SK-N-SH (cell line): ENCODE measurements around the gene FAM3C. TPM values are rescaled to one million over a fixed set of nuclear protein-coding genes. Genes with fewer than 3 reads are reported as not detected.

Experiments used
- CTCF ChIA-PET: fragments of 300-600, 350-600 bp; formaldehyde crosslinking; extraction: SDS; loops from one replicate; lab custom pipeline; 2021; lab: Yijun Ruan, JAX
- POLR2A ChIA-PET: fragments of 350-600 bp; sonication (Branson Sonifier 250); formaldehyde crosslinking; extraction: SDS; loops from one replicate; lab custom pipeline; 2020; ENCODE audit warnings: antibody characterized with exemption, inconsistent platforms; lab: Yijun Ruan, JAX
- DNase-seq: peaks from one replicate; pipeline ENCODE4 v3.0.0; 2012
- H2AFZ ChIP-seq: fragments of 200-600 bp; sonication (generic); 2 replicates; pipeline ENCODE4 v1.8.1; 2016; ENCODE audit warnings: antibody characterized with exemption, mild to moderate bottlenecking, low read depth
- H3F3A ChIP-seq: fragments of 200-600 bp; sonication (generic); replicated peaks from 2 replicates; pipeline ENCODE3; 2016; ENCODE audit warnings: antibody characterized with exemption, mild to moderate bottlenecking; ENCODE audit not compliant: insufficient read depth
- H3K27ac ChIP-seq, 2 experiments: fragments of 200-500 bp in 1 of 2; fragments of 200-600 bp in 1 of 2; sonication (Bioruptor generic) in 1 of 2; sonication (generic), shearing (Covaris generic) in 1 of 2; 2 replicates each; pipeline versions ENCODE4 v1.5.1 to v1.6.1; 2014 to 2016; ENCODE audit warnings: low read depth in 2 of 2, inconsistent platforms in 1 of 2, low read length in 1 of 2, mild to moderate bottlenecking in 1 of 2, mixed read lengths in 1 of 2
- H3K27me3 ChIP-seq: fragments of 200-600 bp; sonication (generic), shearing (Covaris generic); 2 replicates; pipeline ENCODE4 v1.6.1; 2016; ENCODE audit warnings: mixed run types; ENCODE audit not compliant: insufficient read depth
- H3K36me3 ChIP-seq, 2 experiments: fragments of 200-500 bp in 1 of 2; fragments of 200-600 bp in 1 of 2; sonication (Bioruptor generic) in 1 of 2; sonication (generic) in 1 of 2; replicated peaks in 1 of 2; 2 replicates each; pipeline versions ENCODE3 to v1.5.1; 2014 to 2016; ENCODE audit warnings: low read length in 1 of 2, mild to moderate bottlenecking in 1 of 2; ENCODE audit not compliant: insufficient read depth in 2 of 2, control insufficient read depth in 1 of 2
- H3K4me1 ChIP-seq, 2 experiments: fragments of 200-500 bp in 1 of 2; fragments of 200-600 bp in 1 of 2; sonication (Bioruptor generic) in 1 of 2; sonication (generic), shearing (Covaris generic) in 1 of 2; 2 replicates each; pipeline versions ENCODE4 v1.5.1 to v1.6.1; 2014 to 2016; ENCODE audit warnings: low read depth in 1 of 2, low read length in 1 of 2, mixed run types in 1 of 2; ENCODE audit not compliant: insufficient read depth in 2 of 2, control insufficient read depth in 1 of 2
- H3K4me2 ChIP-seq: fragments of 200-600 bp; sonication (generic), shearing (Covaris generic); 2 replicates; pipeline ENCODE4 v1.6.1; 2017; ENCODE audit warnings: mixed run types
- H3K4me3 ChIP-seq, 2 experiments: fragments of 200-500 bp in 1 of 2; fragments of 200-600 bp in 1 of 2; sonication (Bioruptor generic) in 1 of 2; sonication (generic), shearing (Covaris generic) in 1 of 2; 2 replicates each; pipeline versions ENCODE4 v1.5.1 to v1.8.1; 2014 to 2016; ENCODE audit warnings: low read depth in 2 of 2, inconsistent platforms in 1 of 2, low read length in 1 of 2, mild to moderate bottlenecking in 1 of 2, mixed read lengths in 1 of 2, moderate library complexity in 1 of 2
- H3K79me2 ChIP-seq: fragments of 200-600 bp; sonication (generic); 2 replicates; pipeline ENCODE4 v1.8.1; 2017; ENCODE audit warnings: mild to moderate bottlenecking; ENCODE audit not compliant: insufficient read depth
- H3K9ac ChIP-seq: fragments of 200-600 bp; sonication (generic); 2 replicates; pipeline ENCODE4 v1.6.1; 2017; ENCODE audit warnings: mixed run types
- H3K9me2 ChIP-seq: fragments of 200-600 bp; sonication (generic); 2 replicates; pipeline ENCODE4 v1.6.1; 2017; ENCODE audit warnings: mixed run types
- H3K9me3 ChIP-seq: fragments of 200-600 bp; sonication (generic); 2 replicates; pipeline ENCODE4 v1.6.1; 2017; ENCODE audit warnings: mixed run types, mild to moderate bottlenecking, moderate library complexity
- H4K20me1 ChIP-seq: fragments of 200-600 bp; sonication (generic); 2 replicates; pipeline ENCODE4 v1.6.1; 2017; ENCODE audit warnings: mild to moderate bottlenecking, mixed run types; ENCODE audit not compliant: insufficient read depth
- EZH2phosphoT487 ChIP-seq: fragments of 200-600 bp; sonication (generic); IDR thresholded peaks from 2 replicates; pipeline ENCODE4 v1.6.1; 2017; ENCODE audit warnings: low read depth, mixed run types, mild to moderate bottlenecking, antibody characterized with exemption, moderate library complexity, borderline replicate concordance
- FOXJ3 ChIP-seq: sonication (generic); formaldehyde crosslinking; IDR thresholded peaks from 2 replicates; pipeline ENCODE4 v1.5.1; 2020; ENCODE audit warnings: mild to moderate bottlenecking, missing genetic modification reagents
- JUND ChIP-seq: IDR thresholded peaks from 2 replicates; pipeline ENCODE4 v1.4.0; 2012
- MXI1 ChIP-seq: IDR thresholded peaks from 2 replicates; pipeline ENCODE4 v1.6.1; 2012; ENCODE audit warnings: mild to moderate bottlenecking, low read depth, low read length, improper control_type of control experiment
- NRF1 ChIP-seq: IDR thresholded peaks from 2 replicates; pipeline ENCODE4 v1.6.1; 2012; ENCODE audit warnings: low read depth, mild to moderate bottlenecking, low read length
- RAD21 ChIP-seq: IDR thresholded peaks from 2 replicates; pipeline ENCODE4 v1.6.1; 2012; ENCODE audit warnings: mild to moderate bottlenecking, low read length
- RCOR1 ChIP-seq: fragments of 150-350 bp; IDR thresholded peaks from 2 replicates; pipeline ENCODE4 v1.6.1; 2017; ENCODE audit warnings: antibody characterized with exemption, low read length
- RFX5 ChIP-seq: IDR thresholded peaks from 2 replicates; pipeline ENCODE4 v1.6.1; 2012; ENCODE audit warnings: mild to moderate bottlenecking, improper control_type of control experiment, low read length
- WGBS: methylation state at CpG from one replicate; pipeline ENCODE4 v1.1.6; 2017; ENCODE audit warnings: low lambda C conversion rate; 5-methylcytosine and 5-hydroxymethylcytosine counted together
- polyA plus RNA-seq, 3 experiments: library from polyadenylated mRNA; depleted of rRNA; stranded (reverse); fragments of >200 nt; gene quantifications; 2 replicates each; pipeline ENCODE4 v1.2.3, GENCODE V29; 2012
- TF ChIP-seq, protein P1 (sequence below): IDR thresholded peaks from 2 replicates; pipeline ENCODE4; 2012

Gene FAM3C
- polyA plus RNA-seq, 1 of the 3 experiments (the other 2 are of a cell fraction) = 80.0 TPM

DNA sequence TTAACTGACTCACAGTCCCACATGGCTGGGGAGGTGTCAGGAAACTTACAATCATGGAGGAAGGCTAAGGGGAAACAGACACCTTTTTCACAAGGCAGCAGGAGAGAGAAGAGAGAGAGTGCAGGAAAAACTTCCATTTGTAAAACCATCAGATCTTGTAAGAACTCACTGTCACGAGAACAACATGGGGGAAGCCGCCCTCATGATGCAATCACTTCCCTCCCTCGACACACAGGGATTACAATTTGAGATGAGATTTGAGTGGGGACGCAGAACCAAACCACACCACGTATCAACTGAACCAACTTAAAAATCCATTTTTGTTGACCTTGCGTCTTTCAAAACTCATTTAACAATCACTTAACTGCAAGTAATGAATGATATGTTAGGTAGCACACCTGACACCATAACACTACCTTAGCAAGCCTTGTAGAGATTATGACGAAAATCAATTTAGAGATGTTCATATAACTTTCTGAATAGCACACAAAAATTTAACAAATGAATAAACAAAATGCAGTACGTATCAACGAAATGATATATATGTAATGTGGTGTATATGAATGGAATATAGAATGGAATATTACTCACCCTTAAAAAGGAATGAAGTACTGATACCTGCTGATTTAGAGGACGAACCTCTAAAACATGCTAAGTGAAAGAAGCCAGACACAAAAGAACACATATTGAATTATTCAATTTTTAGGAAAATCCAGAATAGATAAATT, 3.7 kb downstream of the FAM3C start:
- Histone ChIP-seq H2AFZ (no peak overlapping the region), H3K36me3 (peaks cover 15 to 24% of the 10 kb centered on the region in 2 experiments), H3K4me3 (no peak overlapping the region), H3F3A (peaks cover 5% of the 10 kb centered on the region), H3K79me2 (peaks cover 84% of the 10 kb centered on the region), H3K27ac (no peak overlapping the region), H3K4me2 (no peak overlapping the region), H3K9me2 (no peaks in the 10 kb centered on the region), H3K9me3 (no peaks in the 10 kb centered on the region), H4K20me1 (peaks cover 58% of the 10 kb centered on the region), H3K9ac (no peak overlapping the region), H3K27me3 (no peaks in the 10 kb centered on the region), H3K4me1 (peaks cover 8 to 11% of the 10 kb centered on the region in 2 experiments; a peak in 3 of 4 replicates)
- no peak for DNase-seq
- POLR2A ChIA-PET = no interaction called here
- CTCF ChIA-PET = interaction anchor here (1.2 to 1.8 kb wide), 3 partner anchors 20 to 26 kb away, joined by 3 to 9 read pairs (median 6); no protein-coding TSS in a partner anchor
- no peak for TF ChIP-seq NRF1
- WGBS = 96% methylated on average over 10 of the region's 10 CpGs

DNA sequence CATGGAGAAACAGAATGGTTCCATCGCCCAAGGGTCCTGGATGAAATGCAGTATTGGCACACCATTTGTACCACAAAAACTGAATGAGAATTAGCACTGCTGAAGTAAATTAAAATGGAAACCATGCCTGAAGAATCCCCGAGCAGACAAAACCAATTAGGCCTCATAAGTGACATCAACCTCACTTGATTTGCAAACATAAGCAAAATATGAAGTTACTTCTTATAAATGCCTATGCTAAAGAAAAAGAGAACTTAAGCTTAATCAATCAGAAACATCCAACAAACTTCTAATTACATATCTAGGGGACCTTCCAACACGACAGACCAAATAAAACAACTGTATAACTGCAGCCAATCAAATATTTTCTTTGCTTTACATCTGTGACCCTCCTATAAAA, 4.4 kb downstream of the FAM3C start:
- ChIA-PET POLR2A (no interaction called here), CTCF (interaction anchor here (0.7 to 1.8 kb wide), 3 partner anchors 19 to 25 kb away, joined by 3 to 9 read pairs (median 3); no protein-coding TSS in a partner anchor)
- peaks cover 62% of the 10 kb centered on the region for H4K20me1 ChIP-seq
- WGBS = 72% methylated on average over 3 of the region's 3 CpGs
- peaks cover 15 to 27% of the 10 kb centered on the region in 2 experiments for H3K36me3 ChIP-seq
- H3K4me1 ChIP-seq = peaks cover 9 to 10% of the 10 kb centered on the region in 2 experiments; a peak in 3 of 4 replicates
- H3K4me2 ChIP-seq = no peak overlapping the region
- no peak overlapping the region for H3K27ac ChIP-seq
- no peak for TF ChIP-seq RFX5
- TF ChIP-seq NRF1 = no peak
- TF ChIP-seq RAD21 = no peak
- peaks cover 91% of the 10 kb centered on the region for H3K79me2 ChIP-seq
- DNase-seq = no peak
- no peak overlapping the region for H2AFZ ChIP-seq
- H3K4me3 ChIP-seq = no peak overlapping the region
- H3K27me3 ChIP-seq = no peaks in the 10 kb centered on the region
- H3K9me3 ChIP-seq = no peaks in the 10 kb centered on the region
- no peaks in the 10 kb centered on the region for H3K9me2 ChIP-seq
- no peak overlapping the region for H3K9ac ChIP-seq
- peaks cover 5% of the 10 kb centered on the region for H3F3A ChIP-seq

DNA sequence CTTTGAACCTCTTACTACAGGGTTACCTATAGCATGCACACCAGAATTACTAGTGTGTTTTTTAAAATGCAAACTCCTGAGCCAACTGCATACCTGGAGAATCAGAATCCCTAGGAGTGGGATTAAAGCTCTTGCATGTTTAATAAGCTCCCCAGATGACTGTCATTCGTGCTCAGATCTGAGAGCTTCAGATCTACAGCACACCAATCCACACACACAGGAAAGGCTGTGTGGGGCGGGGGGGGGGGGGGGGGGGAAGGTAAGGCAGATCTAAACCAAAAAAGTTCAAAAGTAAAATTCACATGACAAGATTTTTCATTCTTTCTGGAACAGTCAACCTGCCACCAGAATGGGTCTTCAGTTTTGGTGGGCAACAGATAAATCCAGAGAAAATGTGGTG, 5.5 kb downstream of the FAM3C start:
- H3K9me2 ChIP-seq = no peaks in the 10 kb centered on the region
- H3K27me3 ChIP-seq = no peaks in the 10 kb centered on the region
- WGBS = 67% methylated on average over 2 of the region's 2 CpGs
- peaks cover 6 to 14% of the 10 kb centered on the region in 2 experiments; a peak in 3 of 4 replicates for H3K4me1 ChIP-seq
- TF ChIP-seq MXI1 (no peak), JUND (no peak), RCOR1 (no peak), FOXJ3 (no peak), EZH2phosphoT487 (no peak)
- TF ChIP-seq, protein P1, sequence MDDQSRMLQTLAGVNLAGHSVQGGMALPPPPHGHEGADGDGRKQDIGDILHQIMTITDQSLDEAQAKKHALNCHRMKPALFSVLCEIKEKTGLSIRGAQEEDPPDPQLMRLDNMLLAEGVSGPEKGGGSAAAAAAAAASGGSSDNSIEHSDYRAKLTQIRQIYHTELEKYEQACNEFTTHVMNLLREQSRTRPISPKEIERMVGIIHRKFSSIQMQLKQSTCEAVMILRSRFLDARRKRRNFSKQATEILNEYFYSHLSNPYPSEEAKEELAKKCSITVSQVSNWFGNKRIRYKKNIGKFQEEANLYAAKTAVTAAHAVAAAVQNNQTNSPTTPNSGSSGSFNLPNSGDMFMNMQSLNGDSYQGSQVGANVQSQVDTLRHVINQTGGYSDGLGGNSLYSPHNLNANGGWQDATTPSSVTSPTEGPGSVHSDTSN = no peak
- no peak overlapping the region for H3K4me2 ChIP-seq
- CTCF ChIA-PET = interaction anchor here (1.8 kb wide), 2 partner anchors 10 to 24 kb away, joined by 5 to 9 read pairs; no protein-coding TSS in a partner anchor
- DNase-seq = no peak
- no peaks in the 10 kb centered on the region for H3K9me3 ChIP-seq
- POLR2A ChIA-PET = no interaction called here
- no peak overlapping the region for H3K4me3 ChIP-seq
- no peak overlapping the region for H3K9ac ChIP-seq
- H3F3A ChIP-seq = peaks cover 5% of the 10 kb centered on the region
- peaks cover 15 to 30% of the 10 kb centered on the region in 2 experiments for H3K36me3 ChIP-seq
- H2AFZ ChIP-seq = no peak overlapping the region
- no peak overlapping the region for H3K27ac ChIP-seq
- peaks cover 99% of the 10 kb centered on the region for H3K79me2 ChIP-seq
- peaks cover 72% of the 10 kb centered on the region for H4K20me1 ChIP-seq
